PC-3 (cell line): Measurements from ENCODE around the gene RAP1GAP. TPM values are rescaled to one million over a fixed set of nuclear protein-coding genes. Genes with fewer than 3 reads are reported as not detected.

Experiments
- ATAC-seq: fragments of 200-7000 bp; cut with Tn5 transposase; 2 replicates; pipeline ENCODE4 v1.9.1; 2020; ENCODE audit warnings: mild to moderate bottlenecking, moderate library complexity
- BruUV-seq: library from RNA; stranded (reverse); fragments of 400-500 nt; replicated peaks from 2 replicates; lab custom pipeline; 2021; lab: Mats Ljungman, UMichigan
- CTCF ChIA-PET: fragments of 300-600 bp; sonication (Branson Sonifier 250); formaldehyde crosslinking; loops from one replicate; lab custom pipeline; 2022; ENCODE audit warnings: antibody characterized with exemption; lab: Charles Lee
- POLR2A ChIA-PET: fragments of 300-600 bp; sonication (Branson Sonifier 250); formaldehyde crosslinking; loops from one replicate; lab custom pipeline; 2022; ENCODE audit warnings: antibody characterized with exemption; ENCODE audit not compliant: unreplicated experiment; lab: Charles Lee
- DNase-seq: peaks from one replicate; pipeline ENCODE4 v3.0.0-alpha.2; 2015
- H2AFZ ChIP-seq: fragments of 300-600 bp; sonication (generic); 2 replicates; pipeline ENCODE4 v1.6.0; 2016; ENCODE audit warnings: antibody characterized with exemption, low read length
- H3F3A ChIP-seq: fragments of 300-600 bp; sonication (generic); one replicate; pipeline ENCODE4 v1.6.0; 2017; ENCODE audit warnings: antibody characterized with exemption, low read length, control low read depth, mild to moderate bottlenecking; ENCODE audit not compliant: unreplicated experiment
- H3K27ac ChIP-seq: fragments of 300-600 bp; sonication (generic); 2 replicates; pipeline ENCODE4 v1.5.1; 2016; ENCODE audit warnings: mild to moderate bottlenecking, low read length
- H3K27me3 ChIP-seq: fragments of 300-600 bp; sonication (generic); 2 replicates; pipeline ENCODE4 v1.6.1; 2016; ENCODE audit warnings: low read length, mixed read lengths
- H3K36me3 ChIP-seq: fragments of 300-600 bp; sonication (generic); 2 replicates; pipeline ENCODE4 v1.6.1; 2016; ENCODE audit warnings: low read depth, mixed run types, low read length, mixed read lengths
- H3K4me1 ChIP-seq: fragments of 300-600 bp; sonication (generic); 2 replicates; pipeline ENCODE4 v1.5.1; 2016; ENCODE audit warnings: low read length; ENCODE audit not compliant: insufficient read depth
- H3K4me2 ChIP-seq: fragments of 300-600 bp; sonication (generic); 2 replicates; pipeline ENCODE4 v1.6.0; 2016; ENCODE audit warnings: low read length
- H3K4me3 ChIP-seq: fragments of 300-600 bp; sonication (generic); 2 replicates; pipeline ENCODE4 v1.5.1; 2016; ENCODE audit warnings: mild to moderate bottlenecking, low read length, mixed read lengths
- H3K79me2 ChIP-seq: fragments of 300-600 bp; sonication (generic); 2 replicates; pipeline ENCODE4 v1.6.1; 2017; ENCODE audit warnings: low read length, mixed read lengths
- H3K9ac ChIP-seq: fragments of 300-600 bp; sonication (generic); 2 replicates; pipeline ENCODE4 v1.6.0; 2016; ENCODE audit warnings: mild to moderate bottlenecking, low read length
- H3K9me2 ChIP-seq: fragments of 300-600 bp; sonication (generic); replicated peaks from 2 replicates; pipeline ENCODE4 v1.6.1; 2016; ENCODE audit warnings: mixed run types, low read length, mixed read lengths
- H3K9me3 ChIP-seq: fragments of 300-600 bp; sonication (generic); 2 replicates; pipeline ENCODE4 v1.6.1; 2016; ENCODE audit warnings: low read length, mixed read lengths
- H4K20me1 ChIP-seq: fragments of 300-600 bp; sonication (generic); 2 replicates; pipeline ENCODE4 v1.6.1; 2016; ENCODE audit warnings: low read length, mixed read lengths
- EZH2 ChIP-seq: fragments of 300-600 bp; sonication (generic); IDR thresholded peaks from one replicate; pipeline ENCODE4 v1.6.1; 2017; ENCODE audit warnings: antibody characterized with exemption, mild to moderate bottlenecking, low read length; ENCODE audit not compliant: unreplicated experiment
- EZH2phosphoT487 ChIP-seq: fragments of 300-600 bp; sonication (generic); IDR thresholded peaks from 2 replicates; pipeline ENCODE4 v1.6.1; 2018; ENCODE audit warnings: mild to moderate bottlenecking, antibody characterized with exemption, low read length, borderline replicate concordance
- intact Hi-C: fragments of 100-400 bp; cut with micrococcal nuclease; formaldehyde crosslinking; loops from 2 replicates; pipeline ENCODE4 v1.9.0; 2023
- total RNA-seq: library from RNA; depleted of rRNA; stranded (reverse); fragments of >200 nt; gene quantifications from 2 replicates; pipeline ENCODE4 v1.2.3, GENCODE V29; 2014
- TF ChIP-seq, protein P1 (sequence below): fragments of 300-600 bp; sonication (generic); conservative IDR thresholded peaks from 2 replicates; pipeline ENCODE4 v1.5.1; 2017; ENCODE audit warnings: antibody characterized with exemption, low read depth, mild to moderate bottlenecking, low read length

Gene RAP1GAP
- total RNA-seq, 1 experiment from 2014 or later = 12.1 TPM

GRCh38 chr1:21650400-21650799, 18.8 kb downstream of the RAP1GAP start:
- intact Hi-C loops = loop anchor here (10.0 kb wide), 1 partner anchor 56 kb away; no protein-coding TSS in a partner anchor
- peaks cover 6% of the 10 kb centered on the region for H3K4me1 ChIP-seq
- H3K4me3 ChIP-seq = no peak overlapping the region
- BruUV-seq = no TSS peak
- H3K9ac ChIP-seq = no peak overlapping the region
- no peak for ATAC-seq
- no peak overlapping the region for H2AFZ ChIP-seq
- H3K4me2 ChIP-seq = no peak overlapping the region
- ChIA-PET CTCF (no interaction called here), POLR2A (no interaction called here)
- TF ChIP-seq EZH2phosphoT487 = no peak
- TF ChIP-seq, protein P1, sequence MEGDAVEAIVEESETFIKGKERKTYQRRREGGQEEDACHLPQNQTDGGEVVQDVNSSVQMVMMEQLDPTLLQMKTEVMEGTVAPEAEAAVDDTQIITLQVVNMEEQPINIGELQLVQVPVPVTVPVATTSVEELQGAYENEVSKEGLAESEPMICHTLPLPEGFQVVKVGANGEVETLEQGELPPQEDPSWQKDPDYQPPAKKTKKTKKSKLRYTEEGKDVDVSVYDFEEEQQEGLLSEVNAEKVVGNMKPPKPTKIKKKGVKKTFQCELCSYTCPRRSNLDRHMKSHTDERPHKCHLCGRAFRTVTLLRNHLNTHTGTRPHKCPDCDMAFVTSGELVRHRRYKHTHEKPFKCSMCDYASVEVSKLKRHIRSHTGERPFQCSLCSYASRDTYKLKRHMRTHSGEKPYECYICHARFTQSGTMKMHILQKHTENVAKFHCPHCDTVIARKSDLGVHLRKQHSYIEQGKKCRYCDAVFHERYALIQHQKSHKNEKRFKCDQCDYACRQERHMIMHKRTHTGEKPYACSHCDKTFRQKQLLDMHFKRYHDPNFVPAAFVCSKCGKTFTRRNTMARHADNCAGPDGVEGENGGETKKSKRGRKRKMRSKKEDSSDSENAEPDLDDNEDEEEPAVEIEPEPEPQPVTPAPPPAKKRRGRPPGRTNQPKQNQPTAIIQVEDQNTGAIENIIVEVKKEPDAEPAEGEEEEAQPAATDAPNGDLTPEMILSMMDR = no peak
- no peak for TF ChIP-seq EZH2
- H3K9me3 ChIP-seq = no peaks in the 10 kb centered on the region
- no peaks in the 10 kb centered on the region for H3K9me2 ChIP-seq
- H3K36me3 ChIP-seq = no peaks in the 10 kb centered on the region
- H3K79me2 ChIP-seq = no peaks in the 10 kb centered on the region
- DNase-seq = no peak
- no peaks in the 10 kb centered on the region for H3F3A ChIP-seq
- H3K27ac ChIP-seq = no peak overlapping the region
- H4K20me1 ChIP-seq = no peaks in the 10 kb centered on the region
- H3K27me3 ChIP-seq = no peaks in the 10 kb centered on the region

DNA sequence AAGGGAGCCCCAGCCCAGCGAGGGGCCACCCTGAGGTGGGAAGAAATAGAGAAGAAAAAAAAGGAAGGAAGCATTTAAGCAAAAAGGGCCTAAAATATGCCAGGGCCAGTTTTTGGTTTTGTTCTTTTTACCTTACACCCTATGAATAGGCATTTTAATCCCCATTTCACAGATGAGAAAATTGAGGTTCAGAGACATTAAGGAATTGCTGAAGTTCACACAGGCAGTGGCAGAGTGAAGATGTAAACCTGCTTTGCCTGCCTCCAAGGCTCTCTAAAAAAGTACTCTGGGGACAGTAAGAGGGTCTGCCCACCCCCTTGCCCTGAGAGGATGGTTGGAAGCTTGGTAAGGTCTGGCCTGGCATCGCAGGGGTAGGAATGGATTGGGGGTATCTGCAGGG, 19.8 kb downstream of the RAP1GAP start:
- TF ChIP-seq, protein P1 = no peak
- no peak for TF ChIP-seq EZH2phosphoT487
- TF ChIP-seq EZH2 = no peak
- CTCF ChIA-PET = no interaction called here
- H3K4me2 ChIP-seq = no peak overlapping the region
- no TSS peak for BruUV-seq
- H3K9me2 ChIP-seq = no peaks in the 10 kb centered on the region
- H3K36me3 ChIP-seq = no peaks in the 10 kb centered on the region
- POLR2A ChIA-PET = no interaction called here
- peaks cover 6% of the 10 kb centered on the region for H3K4me1 ChIP-seq
- H2AFZ ChIP-seq = no peak overlapping the region
- H3K79me2 ChIP-seq = no peaks in the 10 kb centered on the region
- H3K9ac ChIP-seq = no peak overlapping the region
- intact Hi-C loops = no loop called here
- ATAC-seq (no peak), DNase-seq (no peak)
- no peaks in the 10 kb centered on the region for H3K27me3 ChIP-seq
- H3F3A ChIP-seq = no peaks in the 10 kb centered on the region
- no peak overlapping the region for H3K27ac ChIP-seq
- H3K9me3 ChIP-seq = no peaks in the 10 kb centered on the region
- no peaks in the 10 kb centered on the region for H4K20me1 ChIP-seq
- no peak overlapping the region for H3K4me3 ChIP-seq

DNA sequence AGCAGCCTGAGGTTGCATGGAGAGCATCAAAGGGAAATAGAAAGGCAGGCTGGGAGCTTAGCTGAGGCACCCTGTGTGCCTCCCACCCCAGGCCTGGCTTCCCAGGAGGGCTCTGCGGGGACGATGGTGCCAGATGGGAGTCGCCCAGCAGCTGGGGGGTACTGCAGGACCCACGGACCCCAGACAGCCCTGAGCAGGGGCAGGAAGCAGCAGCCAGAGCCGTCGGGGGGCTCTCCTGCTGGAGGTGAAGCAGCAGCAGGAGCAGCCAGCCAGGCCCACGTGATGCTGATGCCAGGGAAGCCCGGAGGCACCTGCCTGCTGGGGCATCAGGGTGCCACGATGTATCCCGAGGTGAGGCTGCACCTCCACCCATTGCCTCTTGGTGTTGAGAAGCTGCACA, 20.4 kb downstream of the RAP1GAP start:
- Histone ChIP-seq H3K36me3 (no peaks in the 10 kb centered on the region), H3K9me3 (no peaks in the 10 kb centered on the region), H3K79me2 (no peaks in the 10 kb centered on the region), H3K27ac (no peak overlapping the region), H2AFZ (no peak overlapping the region), H3K9ac (no peak overlapping the region), H3K4me1 (peaks cover 6% of the 10 kb centered on the region), H4K20me1 (no peaks in the 10 kb centered on the region), H3K4me2 (no peak overlapping the region), H3F3A (no peaks in the 10 kb centered on the region), H3K27me3 (no peaks in the 10 kb centered on the region), H3K9me2 (no peaks in the 10 kb centered on the region), H3K4me3 (no peak overlapping the region)
- intact Hi-C loops = no loop called here
- DNase-seq = no peak
- POLR2A ChIA-PET = no interaction called here
- BruUV-seq = no TSS peak
- TF ChIP-seq EZH2 (no peak), EZH2phosphoT487 (no peak)
- TF ChIP-seq, protein P1 = no peak
- no peak for ATAC-seq
- CTCF ChIA-PET = no interaction called here
